Measurements from ENCODE around the gene ATF1.
A peak's percentile ranks its signal among the peaks of the same experiment; 100 is the strongest.
"Not testable (repeated sequence)": the region's sequence is repeated elsewhere in the genome, so short reads cannot be mapped to it uniquely, and the experiment has no call there.

The ATF1 gene

GRCh38 chr12:50806176-50806575, 42.3 kb downstream of the ATF1 start:
- no peak for DNase-seq

- not testable (repeated sequence) for DNase-seq
Measured at GRCh38 chr12:50809131-50809530, 45.2 kb downstream of the ATF1 start.

DNA sequence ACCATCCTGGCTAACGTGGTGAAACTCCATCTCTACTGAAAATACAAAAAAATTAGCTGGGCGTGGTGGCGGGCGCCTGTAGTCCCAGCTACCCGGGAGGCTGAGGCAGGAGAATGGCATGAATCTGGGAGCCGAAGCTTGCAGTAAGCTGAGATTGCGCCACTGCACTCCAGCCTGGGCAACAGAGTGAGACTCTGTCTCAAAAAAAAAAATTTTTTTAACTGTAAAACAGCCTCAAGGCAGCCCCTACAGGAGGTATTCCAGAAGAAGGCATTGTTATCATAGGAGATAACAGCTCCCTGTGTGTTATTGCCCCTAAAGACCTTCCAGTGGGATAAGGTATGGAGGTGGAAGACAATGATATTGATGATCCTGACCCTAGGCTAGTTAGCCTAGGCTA, 51.0 kb downstream of the ATF1 start:
- DNase-seq, result not testable (repeated sequence)

DNA sequence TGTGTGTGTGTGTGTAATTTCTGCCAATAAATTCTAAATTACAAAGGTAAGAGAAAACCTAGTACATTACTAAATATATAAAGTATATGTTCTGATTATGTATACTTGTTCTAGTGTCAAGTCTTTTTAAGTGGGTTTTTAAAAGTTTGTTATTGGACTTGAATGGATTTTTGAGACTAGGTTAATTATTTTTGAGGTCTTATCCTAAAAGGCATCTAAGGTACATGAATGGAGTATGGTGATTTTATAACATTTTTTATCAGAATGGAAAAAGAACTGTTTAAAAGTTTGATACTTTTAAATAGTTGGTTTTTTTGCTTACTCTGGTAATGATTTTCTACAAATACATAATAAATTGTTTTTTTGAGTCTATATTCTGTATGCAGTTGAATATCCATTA, 56.3 kb downstream of the ATF1 start:
- DNase-seq, result no peak

GRCh38 chr12:50822082-50822481, 58.2 kb downstream of the ATF1 start:
- no peak for DNase-seq

- not testable (repeated sequence) for DNase-seq
Measured at GRCh38 chr12:50823724-50824123, 59.8 kb downstream of the ATF1 start.

- no peak for DNase-seq
Measured at GRCh38 chr12:50824914-50825313, 61.0 kb downstream of the ATF1 start.

- DNase-seq, result peak; percentile 19
Measured at GRCh38 chr12:50825372-50825838, 61.5 kb downstream of the ATF1 start.

- DNase-seq, result no peak
Measured at GRCh38 chr12:50828121-50828520, 64.2 kb downstream of the ATF1 start.

GRCh38 chr12:50828886-50829285, 65.0 kb downstream of the ATF1 start:
- DNase-seq, result no peak

- not testable (repeated sequence) for DNase-seq
Measured at GRCh38 chr12:50833801-50834200, 69.9 kb downstream of the ATF1 start.

DNA sequence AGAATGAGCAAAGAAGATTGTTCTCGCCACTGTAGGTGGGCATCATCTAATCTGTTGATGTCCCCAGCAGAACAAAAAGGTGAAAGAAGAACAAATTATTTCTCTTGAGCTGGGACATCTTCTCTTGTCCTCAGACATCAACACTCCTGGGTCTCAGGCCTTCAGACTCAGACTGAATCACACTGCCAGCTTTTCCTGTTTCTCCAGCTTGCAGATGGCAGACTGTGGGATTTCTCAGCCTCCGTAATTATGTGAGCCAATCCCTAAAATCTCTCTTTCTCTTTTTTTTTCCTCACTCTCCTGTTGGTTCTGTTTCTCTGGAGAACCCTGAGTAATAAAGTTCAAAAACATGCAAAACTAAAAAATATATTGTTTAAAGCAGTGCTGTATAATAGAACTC, 75.1 kb downstream of the ATF1 start:
- DNase-seq, result no peak

- no peak for DNase-seq
Measured at GRCh38 chr12:50840809-50841487, 77.0 kb downstream of the ATF1 start.

DNA sequence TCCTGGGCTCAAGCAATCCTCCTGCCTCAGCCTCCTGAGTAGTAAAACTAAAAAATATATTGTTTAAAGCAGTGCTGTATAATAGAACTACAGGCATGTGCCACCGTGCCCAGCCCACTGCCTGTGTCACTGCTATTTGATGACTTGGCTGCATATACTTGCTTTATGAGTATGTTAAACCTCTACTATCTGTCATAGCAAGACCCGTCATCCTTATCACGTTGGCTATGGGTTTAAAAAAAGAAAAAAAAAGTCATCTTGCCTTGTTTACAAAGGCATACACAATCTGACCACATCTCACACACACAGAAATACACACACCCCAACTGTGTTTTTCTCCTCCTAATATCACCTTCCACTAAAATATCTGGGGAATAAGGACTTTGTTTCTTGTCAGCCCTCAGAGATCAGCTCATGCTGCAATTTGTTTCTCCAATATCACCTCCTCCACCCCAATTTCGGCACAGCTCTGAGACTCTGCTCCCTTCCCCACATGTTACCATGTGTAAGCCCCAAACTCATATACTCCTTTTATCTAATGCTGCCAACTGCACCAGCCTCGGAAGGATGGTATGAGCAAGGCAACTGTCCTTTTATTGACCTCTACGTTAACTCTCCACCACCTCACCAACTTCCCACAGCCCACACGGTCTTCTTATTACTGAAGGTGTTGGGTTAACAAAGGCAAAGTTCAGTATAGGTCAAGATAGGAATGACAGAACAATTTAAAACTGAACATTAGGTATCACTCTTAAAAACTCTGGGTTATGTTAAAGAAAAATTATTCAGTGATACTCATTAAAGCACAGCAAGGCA, 78.0 kb downstream of the ATF1 start:
- no peak for DNase-seq

- DNase-seq, result no peak
Measured at GRCh38 chr12:50842637-50843493, 79.0 kb downstream of the ATF1 start, which contains the start of gene TMPRSS12. Gene TMPRSS12 (plus strand): TSS chr12:50842926. CDS start chr12:50842965, 39 bp downstream.

DNA sequence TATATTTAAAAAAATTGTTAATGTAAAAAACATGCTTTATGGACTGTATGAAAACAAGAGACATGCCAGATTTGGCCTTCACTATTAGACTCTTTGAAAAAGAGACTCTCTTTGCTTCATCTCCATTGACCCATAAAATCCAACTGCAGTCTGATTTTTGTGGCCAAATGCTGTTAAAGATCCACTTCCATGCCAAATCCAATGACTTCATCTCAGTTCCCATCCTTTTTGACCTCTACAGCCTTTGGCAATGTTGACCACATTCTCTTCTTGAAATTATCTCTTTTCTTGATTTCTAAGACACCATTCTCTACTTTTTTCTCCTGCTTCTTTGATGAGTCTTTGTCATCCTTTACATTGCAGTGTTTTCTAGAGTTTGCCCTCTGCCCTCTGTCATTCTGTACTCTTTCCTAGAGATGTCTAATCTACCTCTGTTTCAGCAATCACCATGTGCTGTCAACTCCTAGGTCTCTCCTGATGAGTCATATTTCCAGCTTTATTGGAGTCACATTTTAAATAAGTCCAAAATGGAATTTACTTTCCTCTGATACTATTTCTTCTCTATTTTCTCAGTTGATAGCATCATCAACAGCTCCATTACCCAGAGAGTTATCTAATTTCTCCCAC, 81.2 kb downstream of the ATF1 start:
- no peak for DNase-seq

- no peak for DNase-seq
Measured at GRCh38 chr12:50848963-50849362, 85.1 kb downstream of the ATF1 start.

DNA sequence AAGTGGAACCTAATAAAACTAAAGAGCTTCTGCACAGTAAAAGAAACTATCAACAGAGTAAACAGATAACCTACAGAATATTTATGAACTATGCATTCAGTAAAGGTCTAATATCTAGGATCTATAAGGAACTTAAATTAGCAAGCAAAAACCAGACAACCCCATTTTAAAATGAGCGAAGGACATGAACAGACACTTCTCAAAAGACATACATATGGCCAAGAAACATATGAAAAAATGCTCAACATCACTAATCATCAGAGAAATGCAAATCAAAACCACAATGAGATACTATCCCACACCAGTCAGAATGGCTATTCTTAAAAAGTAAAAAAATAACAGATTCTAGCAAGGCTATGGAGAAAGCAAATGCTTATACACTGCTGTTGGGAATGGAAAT, 91.3 kb downstream of the ATF1 start:
- not testable (repeated sequence) for DNase-seq

DNA sequence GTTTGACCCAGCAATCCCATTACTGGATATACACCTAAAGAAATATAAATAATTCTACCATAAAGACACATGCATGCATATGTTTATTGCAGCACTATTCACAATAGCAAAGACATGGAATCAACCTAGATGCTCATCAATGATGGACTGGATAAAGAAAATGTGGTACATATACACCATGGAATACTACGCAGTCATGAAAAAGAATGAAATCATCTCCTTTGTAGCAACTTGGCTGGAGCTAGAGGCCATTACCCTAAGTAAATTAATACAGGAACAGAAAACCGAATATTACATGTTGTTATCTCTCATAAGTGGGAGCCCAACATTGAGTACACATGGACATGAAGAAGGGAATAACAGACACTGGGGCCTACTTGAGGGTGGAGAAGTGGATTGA, 91.8 kb downstream of the ATF1 start:
- DNase-seq, result not testable (repeated sequence)

DNA sequence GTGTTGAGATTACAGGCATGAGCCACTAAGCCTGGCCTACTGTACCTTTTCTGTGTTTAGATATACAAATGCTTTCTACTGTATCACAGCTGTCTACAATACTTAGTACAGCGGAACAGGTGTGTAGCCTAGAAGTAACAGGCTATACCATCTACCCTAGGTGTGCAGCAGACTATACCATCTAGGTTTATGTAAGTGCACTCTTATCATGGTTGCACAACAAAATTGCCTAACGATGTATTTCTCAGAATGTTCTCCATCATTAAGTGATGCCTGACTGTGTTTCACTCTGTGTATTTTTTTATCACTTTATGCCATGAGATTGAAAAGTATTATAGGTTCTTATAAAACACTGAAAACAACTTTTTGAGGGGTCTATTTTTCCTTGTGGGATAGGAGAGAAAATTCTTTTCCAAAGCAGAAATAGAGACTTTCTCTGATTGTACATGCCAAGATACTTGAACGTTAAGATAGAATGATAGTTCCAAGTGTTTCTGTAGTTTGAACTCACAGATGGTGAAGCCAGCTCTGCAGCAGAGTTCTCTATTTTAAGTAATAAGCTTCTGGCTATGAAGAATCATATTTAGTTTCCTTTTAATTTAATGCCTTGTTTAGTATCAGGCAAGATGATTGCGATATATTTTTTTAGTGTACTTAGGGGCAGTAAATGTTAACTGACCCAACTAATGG, 95.9 kb downstream of the ATF1 start:
- no peak for DNase-seq

- DNase-seq, result no peak
Measured at GRCh38 chr12:50862316-50862715, 98.4 kb downstream of the ATF1 start.

DNA sequence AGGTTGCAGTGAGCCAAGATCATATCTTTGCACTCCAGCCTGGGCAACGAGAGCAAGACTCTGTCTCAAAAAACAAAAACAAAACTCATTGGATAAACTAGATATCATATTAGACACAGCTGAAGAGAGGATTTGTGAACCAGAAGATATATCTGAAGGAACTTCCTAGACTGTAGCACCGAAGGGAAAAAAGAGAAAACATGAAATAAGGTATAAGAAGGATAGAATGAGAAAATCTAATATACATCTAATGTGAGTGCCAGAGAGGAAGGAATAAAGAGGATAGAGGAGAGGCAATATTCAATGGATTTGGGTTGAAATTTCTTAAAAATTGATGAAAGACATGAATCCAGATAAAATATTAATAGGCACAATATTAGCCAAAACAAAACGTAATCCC, 101.4 kb downstream of the ATF1 start:
- no peak for DNase-seq

Data from NCI-H1092 treated with DMSO at 0.1 percent for 48 hours (cell line).